HG03354 (cell line): ENCODE measurements around the gene RARB.

Experiments used
- ATAC-seq: cut with Tn5 transposase; IDR thresholded peaks from one replicate; pipeline ENCODE4 v1.9.1; 2021; ENCODE audit warnings: mild to moderate bottlenecking; ENCODE audit not compliant: unreplicated experiment, poor library complexity, severe bottlenecking

RARB gene

GRCh38 chr3:25442486-25442885, 14.4 kb downstream of the RARB start:
- no peak for ATAC-seq

DNA sequence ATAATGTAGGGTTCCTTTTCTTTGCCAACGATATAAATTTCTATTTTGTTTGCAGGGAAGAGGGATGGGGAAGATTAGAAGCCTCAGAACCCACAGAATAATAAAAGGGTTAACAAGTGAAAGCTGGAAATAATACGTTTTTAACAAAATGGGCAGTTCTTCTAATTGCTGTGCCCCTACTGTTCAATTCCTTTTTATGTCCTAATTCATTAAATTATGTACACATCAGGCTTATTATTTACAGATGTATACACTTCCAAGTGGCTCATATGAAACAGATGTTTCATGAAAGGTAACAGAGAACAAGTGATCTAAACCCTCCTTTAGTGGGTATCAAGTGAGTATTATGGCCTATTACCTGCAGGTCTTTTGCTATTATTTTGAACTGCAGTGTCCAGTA, 16.2 kb downstream of the RARB start:
- ATAC-seq: no peak

- no peak for ATAC-seq
These were observed 17.7 kb downstream of the RARB start for GRCh38 chr3:25445731-25446130.

DNA sequence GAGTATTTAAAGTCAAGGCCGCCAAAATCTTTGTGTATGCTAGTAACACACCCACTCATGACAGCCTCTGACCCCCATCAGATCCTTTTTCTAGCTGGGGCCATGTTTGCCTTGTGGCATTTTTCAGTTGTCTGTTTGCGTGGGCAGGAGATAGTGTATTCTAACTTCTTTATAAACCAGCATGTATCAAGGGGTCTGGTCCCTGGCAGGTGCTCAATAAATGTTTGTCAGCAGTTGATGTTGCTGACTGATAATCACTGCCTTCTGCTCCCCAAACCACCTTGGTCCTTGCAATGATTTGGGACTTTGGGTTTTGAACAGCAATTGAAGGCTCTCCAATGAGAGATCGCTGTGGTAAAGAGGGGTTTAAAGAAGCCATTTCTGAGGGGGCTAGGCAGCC, 19.2 kb downstream of the RARB start:
- no peak for ATAC-seq

GRCh38 chr3:25447925-25448324, 19.9 kb downstream of the RARB start:
- no peak for ATAC-seq

GRCh38 chr3:25448750-25449692, 21.0 kb downstream of the RARB start:
- ATAC-seq: no peak

DNA sequence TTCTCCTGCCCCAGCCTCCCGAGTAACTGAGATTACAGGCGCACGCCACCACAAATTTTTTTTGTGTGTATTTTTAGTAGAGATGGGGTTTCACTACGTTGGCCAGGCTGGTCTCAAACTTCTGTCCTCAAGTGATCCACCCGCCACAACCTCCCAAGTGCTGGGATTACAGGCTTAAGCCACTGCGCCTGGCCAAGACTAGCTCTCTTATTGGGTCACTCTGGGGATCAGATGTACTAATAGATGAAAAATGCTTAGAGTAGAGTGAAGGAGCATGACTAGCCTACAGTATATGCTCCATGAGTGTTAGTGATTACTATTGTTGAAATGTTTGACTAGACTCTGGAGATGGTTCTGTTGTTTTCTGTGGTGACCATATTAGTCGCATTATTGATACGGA, 21.8 kb downstream of the RARB start:
- ATAC-seq: no peak

DNA sequence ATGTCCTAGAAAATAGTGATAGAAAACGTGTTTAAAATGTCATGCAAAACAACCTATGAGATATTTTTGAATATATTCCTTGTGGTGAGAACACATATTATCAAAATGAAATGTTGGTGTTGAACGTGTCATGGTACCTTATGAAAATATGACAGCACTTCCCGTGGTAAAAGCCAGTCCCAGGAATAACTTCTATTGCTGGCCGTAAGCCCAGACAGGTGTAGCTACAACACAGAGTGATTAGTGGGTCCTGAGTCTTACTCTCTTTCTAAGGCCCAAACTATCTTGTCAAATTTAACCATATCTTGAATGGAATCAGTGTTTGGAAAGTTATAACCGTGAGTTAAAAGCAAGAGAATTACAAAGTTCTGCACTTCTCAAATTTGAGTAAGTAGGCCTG, 24.1 kb downstream of the RARB start:
- ATAC-seq: no peak

DNA sequence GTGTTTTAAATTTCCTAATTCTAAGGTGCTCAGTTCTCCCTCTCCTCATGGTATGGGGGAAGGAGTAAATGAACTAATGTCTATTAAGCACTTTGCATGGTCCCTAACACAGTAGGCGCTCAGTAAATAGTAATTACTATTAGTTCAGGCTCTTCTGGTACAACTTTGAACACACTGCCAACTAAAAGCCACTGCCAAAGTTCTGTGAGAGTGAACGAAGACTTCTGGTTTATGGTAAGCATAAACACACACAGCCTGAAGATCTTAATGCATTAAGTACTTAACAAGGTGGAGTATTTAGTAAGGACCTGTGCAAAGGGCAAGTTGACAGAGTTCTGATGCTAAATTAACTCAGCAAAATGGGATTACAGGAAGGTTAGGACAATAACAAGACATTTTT, 24.7 kb downstream of the RARB start:
- no peak for ATAC-seq

GRCh38 chr3:25453619-25454004, 25.5 kb downstream of the RARB start:
- no peak for ATAC-seq

GRCh38 chr3:25454005-25454927, 26.2 kb downstream of the RARB start:
- no peak for ATAC-seq

DNA sequence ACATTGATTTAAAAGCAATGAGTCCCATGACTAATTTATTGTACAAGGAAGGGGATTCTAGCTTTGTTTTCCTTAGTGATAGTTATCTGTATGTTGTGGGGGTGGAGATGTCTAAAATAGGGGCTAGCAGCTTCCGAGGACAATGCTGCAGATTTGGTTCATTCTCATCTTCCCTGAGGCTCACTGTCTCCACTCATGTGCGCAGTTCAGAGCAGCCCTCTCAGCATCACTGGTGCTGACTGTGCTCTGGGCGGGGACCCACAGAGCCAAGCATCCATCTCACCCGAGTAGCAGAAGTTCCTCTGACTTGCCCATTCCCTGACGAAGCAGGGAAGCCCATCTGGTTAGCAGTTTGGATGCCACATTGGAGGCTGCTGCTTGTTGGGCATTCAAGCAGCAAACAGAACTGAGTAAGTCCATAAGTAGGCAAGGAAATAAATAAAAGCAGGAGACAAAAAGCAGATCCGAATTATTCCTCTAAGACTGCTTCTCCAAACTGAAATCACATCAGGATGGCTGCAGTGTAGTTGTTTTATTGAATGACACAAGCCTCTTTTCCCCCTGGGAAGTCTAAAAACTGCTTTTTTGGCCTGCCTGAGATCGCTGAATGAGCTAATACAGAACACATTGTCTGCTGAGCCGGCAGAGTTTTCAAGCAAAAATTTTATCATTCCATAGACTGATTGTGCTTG, 27.5 kb downstream of the RARB start:
- no peak for ATAC-seq

GRCh38 chr3:25456723-25457670, 28.9 kb downstream of the RARB start:
- no peak for ATAC-seq

DNA sequence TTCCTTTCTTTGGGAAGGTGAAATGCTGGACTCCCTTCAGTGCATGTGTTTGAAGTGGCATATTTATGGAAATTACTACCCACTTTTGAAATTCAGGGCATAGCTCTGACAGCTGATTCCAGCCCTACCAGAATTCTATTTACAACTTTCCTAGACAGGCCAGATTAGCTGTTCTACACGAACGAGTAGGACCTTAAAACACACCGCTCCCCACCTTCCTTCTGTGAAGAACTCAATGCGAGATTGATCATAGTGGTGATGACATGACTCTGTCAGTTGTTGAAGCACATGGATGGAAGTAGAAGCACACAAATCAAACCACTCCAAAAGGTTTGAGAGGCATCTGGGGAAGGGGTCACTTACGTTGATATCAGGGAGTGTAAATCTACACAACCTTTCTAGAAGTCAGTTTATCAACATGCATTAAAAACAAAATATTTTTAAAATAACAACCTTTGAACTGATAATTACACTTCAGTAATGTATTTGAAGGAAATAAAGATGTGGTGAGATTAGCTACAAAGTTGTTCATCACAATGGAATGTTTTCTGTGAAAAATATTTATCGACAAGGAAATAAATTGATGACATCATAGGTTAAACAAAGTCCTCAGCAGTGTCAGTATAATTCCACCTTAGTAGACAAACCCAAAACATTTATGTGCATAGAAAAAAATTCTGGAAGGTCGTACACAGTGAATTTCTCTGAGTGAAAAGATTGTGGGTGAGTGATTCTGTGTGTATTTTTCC, 29.8 kb downstream of the RARB start:
- no peak for ATAC-seq

DNA sequence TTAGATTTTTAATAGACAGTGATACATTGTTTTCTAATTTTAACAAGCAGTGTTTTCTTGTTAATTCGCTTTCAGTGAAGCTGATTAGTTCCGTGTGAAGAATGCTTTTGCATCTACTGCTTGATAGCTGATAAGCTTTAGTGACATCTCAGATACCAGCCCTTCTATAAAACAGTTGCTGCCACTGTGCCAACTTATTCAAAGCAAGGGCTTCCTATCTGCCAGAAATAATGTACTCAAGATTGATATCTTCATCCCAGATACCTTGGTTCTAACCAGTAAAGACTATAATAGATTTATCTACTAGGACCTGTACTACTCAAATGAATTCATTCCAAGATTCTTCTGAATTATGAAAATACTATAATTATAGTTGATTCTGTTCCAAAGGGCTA, 30.4 kb downstream of the RARB start:
- no peak for ATAC-seq

GRCh38 chr3:25460751-25461150, 32.7 kb downstream of the RARB start:
- peak; percentile 98 for ATAC-seq

GRCh38 chr3:25461946-25462345, 33.9 kb downstream of the RARB start:
- no peak for ATAC-seq

DNA sequence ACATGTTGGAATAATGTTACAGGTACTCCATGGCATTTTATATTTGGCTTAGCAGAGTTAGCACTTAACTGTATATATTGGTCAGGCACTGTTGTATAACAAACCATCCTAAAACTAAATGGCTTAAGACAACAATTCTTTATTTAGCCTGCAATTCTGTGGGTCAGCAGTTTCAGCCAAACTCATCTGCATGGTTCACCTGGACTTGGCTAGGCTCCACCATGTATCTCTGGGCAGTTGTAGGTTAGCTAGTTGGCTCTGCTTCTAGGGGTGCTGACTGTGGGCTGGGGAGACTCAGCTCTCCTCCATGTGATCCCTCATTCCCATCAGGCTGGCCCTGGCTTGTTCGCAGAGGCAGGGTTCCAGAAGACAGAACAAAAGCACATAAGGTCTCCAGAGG, 34.4 kb downstream of the RARB start:
- no peak for ATAC-seq
